ENCODE results near the gene UTP18.

DNA sequence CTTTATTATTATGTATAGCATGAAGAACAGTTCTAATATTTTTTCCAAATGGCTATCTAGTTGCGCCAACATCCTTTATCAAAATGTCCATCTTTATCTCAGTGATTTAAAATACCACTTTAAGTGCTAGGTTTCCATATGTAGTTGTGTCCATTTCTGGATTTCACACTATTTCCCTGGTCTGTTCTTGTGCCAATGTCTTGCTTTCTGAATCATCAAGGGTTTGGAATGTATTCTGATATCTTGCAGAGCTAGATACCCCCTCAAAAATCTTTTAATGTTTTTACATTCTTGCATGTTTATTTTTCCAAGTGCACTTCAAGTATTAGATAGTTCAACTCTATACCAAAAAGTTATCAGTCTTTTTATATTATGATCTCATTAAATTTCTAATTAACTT, 14.8 kb upstream of the UTP18 start:
- TF ChIP-seq, protein P1, sequence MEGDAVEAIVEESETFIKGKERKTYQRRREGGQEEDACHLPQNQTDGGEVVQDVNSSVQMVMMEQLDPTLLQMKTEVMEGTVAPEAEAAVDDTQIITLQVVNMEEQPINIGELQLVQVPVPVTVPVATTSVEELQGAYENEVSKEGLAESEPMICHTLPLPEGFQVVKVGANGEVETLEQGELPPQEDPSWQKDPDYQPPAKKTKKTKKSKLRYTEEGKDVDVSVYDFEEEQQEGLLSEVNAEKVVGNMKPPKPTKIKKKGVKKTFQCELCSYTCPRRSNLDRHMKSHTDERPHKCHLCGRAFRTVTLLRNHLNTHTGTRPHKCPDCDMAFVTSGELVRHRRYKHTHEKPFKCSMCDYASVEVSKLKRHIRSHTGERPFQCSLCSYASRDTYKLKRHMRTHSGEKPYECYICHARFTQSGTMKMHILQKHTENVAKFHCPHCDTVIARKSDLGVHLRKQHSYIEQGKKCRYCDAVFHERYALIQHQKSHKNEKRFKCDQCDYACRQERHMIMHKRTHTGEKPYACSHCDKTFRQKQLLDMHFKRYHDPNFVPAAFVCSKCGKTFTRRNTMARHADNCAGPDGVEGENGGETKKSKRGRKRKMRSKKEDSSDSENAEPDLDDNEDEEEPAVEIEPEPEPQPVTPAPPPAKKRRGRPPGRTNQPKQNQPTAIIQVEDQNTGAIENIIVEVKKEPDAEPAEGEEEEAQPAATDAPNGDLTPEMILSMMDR (conservative IDR thresholded peaks at IDR 0.05; ENCODE audit: low read depth, low read length) = no peak
- TF ChIP-seq EZH2 (IDR thresholded peaks at IDR 0.05; ENCODE audit: borderline replicate concordance, low read depth, low read length, poor library complexity, severe bottlenecking) = no peak

Data from A673 (cell line).